ENCODE data around the gene PLA2G3.
"Not testable (repeated sequence)": the region's sequence is repeated elsewhere in the genome, so short reads cannot be mapped to it uniquely, and the experiment has no call there.

PLA2G3 gene

GRCh38 chr22:31139866-31140716, at the start of gene PLA2G3:
Gene PLA2G3, minus strand, starts transcription at chr22:31140508. Its CDS starts 154 bp downstream, at chr22:31140354.
- no peak for DNase-seq (ENCODE audit: low read depth in 3 of 3, low spot score in 1 of 3)

GRCh38 chr22:31187627-31188026, 47.3 kb upstream of the PLA2G3 start:
- DNase-seq (ENCODE audit: low read depth in 3 of 3, low spot score in 1 of 3): no peak

GRCh38 chr22:31185056-31185455, 44.7 kb upstream of the PLA2G3 start:
- DNase-seq (ENCODE audit: low read depth in 3 of 3, low spot score in 1 of 3): no peak

GRCh38 chr22:31184015-31184414, 43.7 kb upstream of the PLA2G3 start:
- DNase-seq (ENCODE audit: low read depth in 3 of 3, low spot score in 1 of 3): no peak

- no peak for DNase-seq (ENCODE audit: low read depth in 3 of 3, low spot score in 1 of 3)
Measured at GRCh38 chr22:31179345-31179744, 39.0 kb upstream of the PLA2G3 start.

- DNase-seq (ENCODE audit: low read depth in 3 of 3, low spot score in 1 of 3): no peak
Measured at GRCh38 chr22:31178859-31179258, 38.6 kb upstream of the PLA2G3 start.

- no peak for DNase-seq (ENCODE audit: low read depth in 3 of 3, low spot score in 1 of 3)
Measured at GRCh38 chr22:31177420-31178162, 37.3 kb upstream of the PLA2G3 start.

- DNase-seq (ENCODE audit: low read depth in 3 of 3, low spot score in 1 of 3): no peak
Measured at GRCh38 chr22:31176923-31177322, 36.6 kb upstream of the PLA2G3 start.

GRCh38 chr22:31173386-31174145, 33.3 kb upstream of the PLA2G3 start:
- DNase-seq (ENCODE audit: low read depth in 3 of 3, low spot score in 1 of 3): no peak

GRCh38 chr22:31171734-31172133, 31.4 kb upstream of the PLA2G3 start:
- DNase-seq (ENCODE audit: low read depth in 3 of 3, low spot score in 1 of 3): not testable (repeated sequence)

- no peak for DNase-seq (ENCODE audit: low read depth in 3 of 3, low spot score in 1 of 3)
Measured at GRCh38 chr22:31170971-31171370, 30.7 kb upstream of the PLA2G3 start.

- DNase-seq (ENCODE audit: low read depth in 3 of 3, low spot score in 1 of 3): no peak
Measured at GRCh38 chr22:31162015-31162765, 21.9 kb upstream of the PLA2G3 start.

- DNase-seq (ENCODE audit: low read depth in 3 of 3, low spot score in 1 of 3): no peak
Measured at GRCh38 chr22:31161386-31161785, 21.1 kb upstream of the PLA2G3 start.

GRCh38 chr22:31160328-31160978, 20.1 kb upstream of the PLA2G3 start:
- DNase-seq (ENCODE audit: low read depth in 3 of 3, low spot score in 1 of 3): no peak

- DNase-seq (ENCODE audit: low read depth in 3 of 3, low spot score in 1 of 3): no peak
Measured at GRCh38 chr22:31155422-31155821, 15.1 kb upstream of the PLA2G3 start.

GRCh38 chr22:31154975-31155374, 14.7 kb upstream of the PLA2G3 start:
- no peak for DNase-seq (ENCODE audit: low read depth in 3 of 3, low spot score in 1 of 3)

- DNase-seq (ENCODE audit: low read depth in 3 of 3, low spot score in 1 of 3): no peak
Measured at GRCh38 chr22:31153357-31153756, 13.0 kb upstream of the PLA2G3 start.

GRCh38 chr22:31151872-31152271, 11.6 kb upstream of the PLA2G3 start:
- DNase-seq (ENCODE audit: low read depth in 3 of 3, low spot score in 1 of 3): no peak

GRCh38 chr22:31150615-31151014, 10.3 kb upstream of the PLA2G3 start:
- no peak for DNase-seq (ENCODE audit: low read depth in 3 of 3, low spot score in 1 of 3)

GRCh38 chr22:31148953-31149627, 8.8 kb upstream of the PLA2G3 start:
- no peak for DNase-seq (ENCODE audit: low read depth in 3 of 3, low spot score in 1 of 3)

Data from stimulated activated CD4-positive, alpha-beta T cell treated with anti-CD3 and anti-CD28 coated beads, TNF-alpha, amount 100 ng/mL, for 1 hour (primary cell).